GM12878 (cell line): Measurements from ENCODE around the gene SULT1A1.

Source experiments
- BRCA1 ChIP-seq: IDR thresholded peaks from 2 replicates; pipeline ENCODE4 v1.6.1; 2011; ENCODE audit warnings: low read depth, low read length, improper control_type of control experiment
- CREM ChIP-seq: IDR thresholded peaks from 2 replicates; pipeline ENCODE4 v1.6.1; 2014; ENCODE audit warnings: antibody characterized with exemption, low read depth
- CTCF ChIP-seq, 3 experiments: IDR thresholded peaks in 2 of 3; conservative IDR thresholded peaks in 1 of 3; 2 replicates each; pipeline ENCODE4 v1.5.1; 2011; ENCODE audit warnings: low read depth in 3 of 3, low read length in 3 of 3, mild to moderate bottlenecking in 3 of 3, control low read depth in 2 of 3, moderate library complexity in 2 of 3, inconsistent platforms in 1 of 3, mixed read lengths in 1 of 3; ENCODE audit not compliant: control insufficient read depth in 2 of 3, insufficient read depth in 1 of 3; ENCODE audit errors: extremely low read depth in 1 of 3
- EP300 ChIP-seq, 2 experiments: fragments of 150-350 bp in 1 of 2; IDR thresholded peaks; 2 replicates each; pipeline ENCODE4 v1.6.1; 2011 to 2012; ENCODE audit warnings: low read depth in 2 of 2, low read length in 2 of 2, borderline replicate concordance in 1 of 2, improper control_type of control experiment in 1 of 2, inconsistent platforms in 1 of 2; ENCODE audit not compliant: control insufficient read depth in 1 of 2
- IRF3 ChIP-seq: fragments of 450-650 bp; IDR thresholded peaks from 2 replicates; pipeline ENCODE4 v1.6.1; 2014; ENCODE audit warnings: mild to moderate bottlenecking
- MYC ChIP-seq: IDR thresholded peaks from 2 replicates; pipeline ENCODE4 v1.6.1; 2011; ENCODE audit warnings: mild to moderate bottlenecking, low read length, moderate library complexity, inconsistent platforms; ENCODE audit not compliant: insufficient read depth, insufficient replicate concordance, insufficient read length, severe bottlenecking
- PBX3 ChIP-seq: IDR thresholded peaks from 2 replicates; pipeline ENCODE4 v1.6.1; 2011; ENCODE audit warnings: mild to moderate bottlenecking, low read depth, low read length, moderate library complexity; ENCODE audit not compliant: insufficient replicate concordance
- SUZ12 ChIP-seq: fragments of 200-600 bp; sonication (generic); IDR thresholded peaks from one replicate; pipeline ENCODE4 v1.6.1; 2018; ENCODE audit warnings: antibody characterized with exemption, mild to moderate bottlenecking; ENCODE audit not compliant: unreplicated experiment
- TAF1 ChIP-seq: IDR thresholded peaks from 2 replicates; pipeline ENCODE4 v1.6.1; 2011; ENCODE audit warnings: mild to moderate bottlenecking, low read depth, low read length, borderline replicate concordance
- TF ChIP-seq, protein P1 (sequence below): IDR thresholded peaks from 2 replicates; pipeline ENCODE4 v1.6.1; 2012; ENCODE audit warnings: mild to moderate bottlenecking, low read depth, low read length

DNA sequence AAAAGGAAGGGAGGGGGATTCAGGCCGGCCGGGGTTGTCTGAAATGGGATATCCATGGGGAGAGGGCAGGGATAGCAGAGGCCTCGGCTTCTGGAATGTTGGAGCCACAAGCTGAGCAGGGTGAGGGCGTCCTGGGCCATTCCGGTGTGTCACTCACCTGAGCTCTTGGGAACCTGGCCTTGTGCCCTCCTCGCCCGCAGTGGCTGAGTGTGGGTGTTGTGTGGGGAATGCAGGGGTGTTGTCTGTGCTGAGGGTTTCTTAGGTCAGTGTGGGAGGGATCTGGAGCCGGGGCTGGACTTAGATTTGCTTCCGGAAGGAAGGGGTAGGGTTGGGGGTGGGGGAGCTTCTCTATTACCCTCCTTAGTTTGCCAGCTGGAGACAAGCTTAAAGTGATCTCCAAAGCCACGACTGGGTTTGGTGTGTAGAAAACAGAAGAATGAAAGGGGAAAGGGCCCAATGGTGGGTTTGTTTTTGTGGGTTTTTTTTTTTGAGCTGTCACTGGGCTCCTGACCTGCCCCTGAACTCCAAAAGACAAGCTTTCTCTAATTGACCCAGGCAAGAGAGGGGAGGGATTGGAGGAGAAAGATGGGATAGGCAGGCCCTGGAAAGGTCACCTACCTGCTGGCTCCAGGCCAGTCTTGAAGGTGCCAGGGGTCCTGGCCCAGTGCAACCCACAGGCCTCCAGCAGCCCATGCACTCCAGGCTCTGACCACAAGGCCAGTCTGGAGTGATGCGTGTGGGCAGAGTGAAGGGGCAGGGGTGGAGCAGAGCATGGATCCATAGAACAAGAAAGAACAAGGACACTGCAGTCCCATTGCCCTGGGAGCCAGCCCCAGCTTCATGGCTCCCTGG lies 12.8 kb downstream of the SULT1A1 start, which contains the start of gene SULT1A2:
- TF ChIP-seq CREM: no peak
- TF ChIP-seq, protein P1, sequence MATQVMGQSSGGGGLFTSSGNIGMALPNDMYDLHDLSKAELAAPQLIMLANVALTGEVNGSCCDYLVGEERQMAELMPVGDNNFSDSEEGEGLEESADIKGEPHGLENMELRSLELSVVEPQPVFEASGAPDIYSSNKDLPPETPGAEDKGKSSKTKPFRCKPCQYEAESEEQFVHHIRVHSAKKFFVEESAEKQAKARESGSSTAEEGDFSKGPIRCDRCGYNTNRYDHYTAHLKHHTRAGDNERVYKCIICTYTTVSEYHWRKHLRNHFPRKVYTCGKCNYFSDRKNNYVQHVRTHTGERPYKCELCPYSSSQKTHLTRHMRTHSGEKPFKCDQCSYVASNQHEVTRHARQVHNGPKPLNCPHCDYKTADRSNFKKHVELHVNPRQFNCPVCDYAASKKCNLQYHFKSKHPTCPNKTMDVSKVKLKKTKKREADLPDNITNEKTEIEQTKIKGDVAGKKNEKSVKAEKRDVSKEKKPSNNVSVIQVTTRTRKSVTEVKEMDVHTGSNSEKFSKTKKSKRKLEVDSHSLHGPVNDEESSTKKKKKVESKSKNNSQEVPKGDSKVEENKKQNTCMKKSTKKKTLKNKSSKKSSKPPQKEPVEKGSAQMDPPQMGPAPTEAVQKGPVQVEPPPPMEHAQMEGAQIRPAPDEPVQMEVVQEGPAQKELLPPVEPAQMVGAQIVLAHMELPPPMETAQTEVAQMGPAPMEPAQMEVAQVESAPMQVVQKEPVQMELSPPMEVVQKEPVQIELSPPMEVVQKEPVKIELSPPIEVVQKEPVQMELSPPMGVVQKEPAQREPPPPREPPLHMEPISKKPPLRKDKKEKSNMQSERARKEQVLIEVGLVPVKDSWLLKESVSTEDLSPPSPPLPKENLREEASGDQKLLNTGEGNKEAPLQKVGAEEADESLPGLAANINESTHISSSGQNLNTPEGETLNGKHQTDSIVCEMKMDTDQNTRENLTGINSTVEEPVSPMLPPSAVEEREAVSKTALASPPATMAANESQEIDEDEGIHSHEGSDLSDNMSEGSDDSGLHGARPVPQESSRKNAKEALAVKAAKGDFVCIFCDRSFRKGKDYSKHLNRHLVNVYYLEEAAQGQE: no peak
- no peak for TF ChIP-seq EP300 (IDR thresholded peaks at IDR 0.05; ENCODE audit: borderline replicate concordance in 1 of 2, control insufficient read depth in 1 of 2, low read depth in 2 of 2, low read length in 2 of 2)
- no peak for TF ChIP-seq CTCF (IDR thresholded peaks at IDR 0.05 in 2 of 3, conservative IDR thresholded peaks at IDR 0.05 in 1 of 3; ENCODE audit: control insufficient read depth in 2 of 3, extremely low read depth in 1 of 3, insufficient read depth in 1 of 3, low read depth in 3 of 3, low read length in 3 of 3)
- TF ChIP-seq TAF1: no peak
- TF ChIP-seq PBX3: no peak
- TF ChIP-seq SUZ12: no peak
- TF ChIP-seq BRCA1: no peak
- TF ChIP-seq IRF3: no peak
- TF ChIP-seq MYC: no peak
